Smooth muscle cell (in vitro differentiated cells): ENCODE results near the gene OR10T2. TPM values are rescaled to one million over a fixed set of nuclear protein-coding genes. Genes with fewer than 3 reads are reported as not detected.
"Not testable (repeated sequence)": the region's sequence is repeated elsewhere in the genome, so short reads cannot be mapped to it uniquely, and the experiment has no call there.

ENCODE experiments used
- DNase-seq: peaks from one replicate; lab custom pipeline; 2025; ENCODE audit not compliant: unreplicated experiment; lab: John Stamatoyannopoulos, UW
- H2AFZ ChIP-seq: fragments of 200-600 bp; sonication (generic); 2 replicates; pipeline ENCODE4 v1.6.0; 2016; ENCODE audit warnings: antibody characterized with exemption, low read depth, mild to moderate bottlenecking
- H3F3A ChIP-seq: fragments of 200-600 bp; sonication (generic); 2 replicates; pipeline ENCODE4 v1.6.0; 2017; ENCODE audit warnings: antibody characterized with exemption, low read depth
- H3K27ac ChIP-seq: fragments of 200-600 bp; sonication (generic); 2 replicates; pipeline ENCODE4 v1.5.1; 2016; ENCODE audit warnings: low read depth, mild to moderate bottlenecking
- H3K27me3 ChIP-seq: fragments of 200-600 bp; sonication (generic); 2 replicates; pipeline ENCODE4 v1.6.1; 2016; ENCODE audit warnings: low read depth, mild to moderate bottlenecking
- H3K36me3 ChIP-seq: fragments of 200-600 bp; sonication (generic); 2 replicates; pipeline ENCODE4 v1.5.1; 2016; ENCODE audit warnings: low read depth
- H3K4me1 ChIP-seq: fragments of 200-600 bp; sonication (generic); 2 replicates; pipeline ENCODE4 v1.5.1; 2016; ENCODE audit warnings: low read depth
- H3K4me2 ChIP-seq: fragments of 200-600 bp; sonication (generic); 2 replicates; pipeline ENCODE4 v1.6.0; 2016; ENCODE audit warnings: mild to moderate bottlenecking
- H3K4me3 ChIP-seq: fragments of 200-600 bp; sonication (generic); 2 replicates; pipeline ENCODE4 v1.5.1; 2016; ENCODE audit warnings: mild to moderate bottlenecking
- H3K79me2 ChIP-seq: fragments of 200-600 bp; sonication (generic); 2 replicates; pipeline ENCODE4 v1.6.0; 2016; ENCODE audit warnings: low read depth, mild to moderate bottlenecking
- H3K9ac ChIP-seq: fragments of 200-600 bp; sonication (generic); 2 replicates; pipeline ENCODE4 v1.6.0; 2016; ENCODE audit warnings: low read depth
- H3K9me3 ChIP-seq: fragments of 200-600 bp; sonication (generic); replicated peaks from 2 replicates; pipeline ENCODE4 v1.5.1; 2016; ENCODE audit warnings: low read depth
- H4K20me1 ChIP-seq: fragments of 200-600 bp; sonication (generic); 2 replicates; pipeline ENCODE4 v1.6.0; 2016; ENCODE audit warnings: low read depth
- CTCF ChIP-seq: fragments of 200-600 bp; sonication (generic); IDR thresholded peaks from 2 replicates; pipeline ENCODE4 v1.5.1; 2017; ENCODE audit warnings: borderline replicate concordance, mild to moderate bottlenecking, antibody characterized with exemption; ENCODE audit not compliant: insufficient read depth, poor library complexity, severe bottlenecking
- WGBS: methylation state at CpG from one replicate; pipeline ENCODE4 v1.1.7; 2016; ENCODE audit warnings: low lambda C conversion rate; 5-methylcytosine and 5-hydroxymethylcytosine counted together
- polyA plus RNA-seq: library from polyadenylated mRNA; unstranded; fragments of >200 nt; fragmentation: Nextera tagmentation; extraction: Ambion mirVana; gene quantifications from 2 replicates; pipeline ENCODE4 v1.2.1, GENCODE V29; 2016
- total RNA-seq: library from RNA; depleted of rRNA; stranded (reverse); fragments of >200 nt; gene quantifications from 2 replicates; pipeline ENCODE4 v1.2.3, GENCODE V29; 2014

The OR10T2 gene
- total and polyA plus RNA-seq, 2 experiments from 2014 or later: not detected

DNA sequence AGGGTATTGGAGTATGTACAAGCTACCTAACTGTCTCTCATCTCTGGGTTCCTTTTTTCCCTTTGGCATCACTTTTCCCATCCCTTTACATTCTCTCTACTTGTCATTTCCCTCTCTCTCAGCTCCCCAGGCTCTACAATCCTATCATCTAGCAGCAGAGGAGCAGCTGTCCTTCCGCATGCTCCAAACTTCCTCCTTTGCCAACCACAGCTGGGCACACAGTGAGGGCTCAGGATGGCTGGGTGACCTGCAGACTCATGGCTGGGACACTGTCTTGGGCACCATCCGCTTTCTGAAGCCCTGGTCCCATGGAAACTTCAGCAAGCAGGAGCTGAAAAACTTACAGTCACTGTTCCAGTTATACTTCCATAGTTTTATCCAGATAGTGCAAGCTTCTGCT lies 45.0 kb downstream of the OR10T2 start:
- 71% methylated on average over 2 of the region's 2 CpGs for WGBS
- no peak for TF ChIP-seq CTCF
- Histone ChIP-seq H3K27ac (no peak overlapping the region), H3K9ac (no peak overlapping the region), H3K4me2 (no peak overlapping the region), H2AFZ (no peak overlapping the region), H4K20me1 (no peaks in the 10 kb centered on the region), H3K36me3 (no peaks in the 10 kb centered on the region), H3K4me1 (no peaks in the 10 kb centered on the region), H3K4me3 (no peak overlapping the region), H3F3A (no peaks in the 10 kb centered on the region), H3K27me3 (no peaks in the 10 kb centered on the region), H3K79me2 (no peaks in the 10 kb centered on the region), H3K9me3 (no peaks in the 10 kb centered on the region)
- no peak for DNase-seq

DNA sequence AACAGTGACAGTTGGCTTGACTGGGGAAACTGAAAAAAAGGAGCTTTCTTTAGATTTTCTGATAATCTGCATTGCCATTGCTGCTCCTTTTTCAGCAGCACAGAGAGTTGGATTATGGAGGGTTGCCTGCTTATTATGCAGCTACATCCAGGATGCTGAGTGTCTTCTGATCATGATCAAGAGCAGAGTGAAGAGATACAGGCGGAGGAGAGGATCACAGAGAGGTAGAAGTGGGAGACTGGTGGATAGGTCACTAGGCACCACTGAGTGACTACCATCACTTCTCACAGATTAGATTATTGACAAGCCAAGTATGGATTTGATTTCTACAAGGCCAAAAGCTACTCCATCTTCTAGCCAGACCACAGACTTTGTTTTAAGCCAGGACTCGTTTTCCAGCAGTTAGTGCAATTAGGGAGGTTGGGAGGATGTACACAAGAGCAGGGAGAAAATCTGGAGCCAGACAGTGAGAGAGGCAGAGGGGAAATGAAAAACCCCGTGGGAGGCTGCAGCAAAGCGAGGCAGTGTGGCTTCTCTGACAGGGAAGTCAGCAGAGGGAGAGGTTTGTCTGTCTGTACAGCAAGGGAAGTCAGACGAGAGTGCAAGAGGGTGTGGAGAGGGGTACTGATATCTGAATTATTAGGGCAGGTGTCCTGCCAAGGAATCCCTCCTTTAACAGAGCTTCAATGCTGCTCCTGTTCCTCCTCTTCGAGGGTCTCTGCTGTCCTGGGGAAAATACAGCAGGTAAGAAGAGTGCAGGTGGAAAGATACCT lies 45.8 kb downstream of the OR10T2 start, which contains the start of gene CD1E:
TSS of gene CD1E (plus strand) at position 592 of the 773 bp plus-strand sequence. CDS start at position 687, 95 bp downstream.
- H3F3A ChIP-seq: no peaks in the 10 kb centered on the region
- TF ChIP-seq CTCF: no peak
- no peaks in the 10 kb centered on the region for H3K79me2 ChIP-seq
- no peaks in the 10 kb centered on the region for H3K9me3 ChIP-seq
- H3K4me2 ChIP-seq: no peak within 1 kb of the TSS
- no peak within 1 kb of the TSS for H3K4me3 ChIP-seq
- H3K36me3 ChIP-seq: no peaks in the 10 kb centered on the region
- no peak within 1 kb of the TSS for H3K27ac ChIP-seq
- DNase-seq: no peak
- H3K27me3 ChIP-seq: no peaks in the 10 kb centered on the region
- no peaks in the 10 kb centered on the region for H3K4me1 ChIP-seq
- no peak within 1 kb of the TSS for H3K9ac ChIP-seq
- 74% methylated on average over 6 of the region's 6 CpGs for WGBS
- H4K20me1 ChIP-seq: no peaks in the 10 kb centered on the region
- no peak within 1 kb of the TSS for H2AFZ ChIP-seq

DNA sequence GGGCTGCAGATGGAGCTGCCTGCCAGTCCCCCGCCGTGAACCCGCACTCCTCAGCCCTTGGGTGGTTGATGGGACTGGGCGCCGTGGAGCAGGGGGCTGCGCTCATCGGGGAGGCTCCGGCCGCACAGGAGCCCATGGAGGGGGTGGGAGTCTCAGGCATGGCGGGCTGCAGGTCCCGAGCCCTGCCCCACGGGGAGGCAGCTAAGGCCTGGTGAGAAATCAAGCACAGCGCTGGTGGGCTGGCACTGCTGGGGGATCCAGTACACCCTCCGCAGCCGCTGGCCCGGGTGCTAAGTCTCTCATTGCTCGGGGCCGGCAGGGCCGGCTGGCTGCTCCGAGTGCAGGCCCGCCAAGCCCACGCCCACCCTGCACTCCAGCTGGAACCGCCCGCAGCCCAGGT lies 50.3 kb downstream of the OR10T2 start:
- 94% methylated on average over 16 of the region's 24 CpGs for WGBS
- H3K27me3 ChIP-seq, H4K20me1 ChIP-seq, DNase-seq, H3K36me3 ChIP-seq, H3K9me3 ChIP-seq, H2AFZ ChIP-seq, H3K4me3 ChIP-seq, H3K27ac ChIP-seq, H3K79me2 ChIP-seq, H3K4me1 ChIP-seq, H3K4me2 ChIP-seq, H3F3A ChIP-seq, H3K9ac ChIP-seq: not testable (repeated sequence)

Other genes with a start within 250 kb of the OR10T2 start
- 2.2 and 2.7 TPM in 2 replicates for gene CD1D, start 218.6 kb downstream of the OR10T2 start, total RNA-seq
- gene CD1D, start 218.6 kb downstream of the OR10T2 start, polyA plus RNA-seq: 3.3 and 3.5 TPM in 2 replicates
- gene CD1A, start 145.0 kb downstream of the OR10T2 start, total RNA-seq: not detected in 2 replicates
- gene CD1A, start 145.0 kb downstream of the OR10T2 start, polyA plus RNA-seq: not detected in 2 replicates
- gene CD1C, start 109.5 kb downstream of the OR10T2 start, total RNA-seq: not detected in 2 replicates
- gene CD1C, start 109.5 kb downstream of the OR10T2 start, polyA plus RNA-seq: not detected in 2 replicates
- not detected in 2 replicates for gene CD1B, start 67.9 kb downstream of the OR10T2 start, total RNA-seq
- not detected in 2 replicates for gene CD1B, start 67.9 kb downstream of the OR10T2 start, polyA plus RNA-seq
- gene CD1E, start 45.6 kb downstream of the OR10T2 start, total RNA-seq: not detected in 2 replicates
- gene CD1E, start 45.6 kb downstream of the OR10T2 start, polyA plus RNA-seq: not detected in 2 replicates
- not detected in 2 replicates for gene OR10K2, start 26.8 kb upstream of the OR10T2 start, total RNA-seq
- gene OR10K2, start 26.8 kb upstream of the OR10T2 start, polyA plus RNA-seq: not detected in 2 replicates
- not detected in 2 replicates for gene OR10K1, start 62.4 kb upstream of the OR10T2 start, total RNA-seq
- gene OR10K1, start 62.4 kb upstream of the OR10T2 start, polyA plus RNA-seq: not detected in 2 replicates
- not detected in 2 replicates for gene OR10R2, start 72.8 kb upstream of the OR10T2 start, total RNA-seq
- gene OR10R2, start 72.8 kb upstream of the OR10T2 start, polyA plus RNA-seq: not detected in 2 replicates
- not detected in 2 replicates for gene OR6Y1, start 154.9 kb upstream of the OR10T2 start, total RNA-seq
- gene OR6Y1, start 154.9 kb upstream of the OR10T2 start, polyA plus RNA-seq: not detected in 2 replicates
- not detected in 2 replicates for gene OR6P1, start 171.1 kb upstream of the OR10T2 start, total RNA-seq
- gene OR6P1, start 171.1 kb upstream of the OR10T2 start, polyA plus RNA-seq: not detected in 2 replicates
- gene OR10X1, start 180.4 kb upstream of the OR10T2 start, total RNA-seq: not detected in 2 replicates
- not detected in 2 replicates for gene OR10X1, start 180.4 kb upstream of the OR10T2 start, polyA plus RNA-seq
- gene OR10Z1, start 205.8 kb upstream of the OR10T2 start, total RNA-seq: not detected in 2 replicates
- not detected in 2 replicates for gene OR10Z1, start 205.8 kb upstream of the OR10T2 start, polyA plus RNA-seq